ENCODE measurements around the gene MAP3K14. TPM values are rescaled to one million over a fixed set of nuclear protein-coding genes. Genes with fewer than 3 reads are reported as not detected.

Gene MAP3K14
- polyA plus RNA-seq, 1 of the 3 experiments (the other 2 are of a cell fraction): 11.9 TPM

GRCh38 chr17:45310380-45311324 is 6.2 kb downstream of the MAP3K14 start:
- peaks cover 48 to 49% of the 10 kb centered on the region in 2 experiments for H3K4me1 ChIP-seq (ENCODE audit: control insufficient read depth in 1 of 2, insufficient read depth in 2 of 2, low read depth in 1 of 2, low read length in 1 of 2)
- H3K27ac ChIP-seq (ENCODE audit: low read depth in 2 of 2, low read length in 1 of 2): peak overlapping the region; percentile 10 to 17; a peak in 2 of 4 replicates
- no peaks in the 10 kb centered on the region for H3K27me3 ChIP-seq (ENCODE audit: insufficient read depth)
- peaks cover 72% of the 10 kb centered on the region for H4K20me1 ChIP-seq (ENCODE audit: insufficient read depth)
- DNase-seq: no peak
- H3K36me3 ChIP-seq (replicated peaks in 1 of 2; ENCODE audit: control insufficient read depth in 1 of 2, insufficient read depth in 2 of 2, low read length in 1 of 2): peaks cover 10 to 15% of the 10 kb centered on the region in 2 experiments
- peak overlapping the region; percentile 92; the same call in 1 of the 2 replicates for H3K4me2 ChIP-seq
- CTCF ChIA-PET: interaction anchor here (0.9 to 5.8 kb wide), 21 partner anchors 8 to 175 kb away, joined by 3 to 41 read pairs (median 5); partner anchors contain the start of gene ACBD4
- peaks cover 96% of the 10 kb centered on the region for H3K79me2 ChIP-seq (ENCODE audit: insufficient read depth)
- 77% methylated on average over 3 of the region's 3 CpGs for WGBS (ENCODE audit: low lambda C conversion rate)
- no peak for TF ChIP-seq FOXM1 (IDR thresholded peaks at IDR 0.05; ENCODE audit: low read depth)
- no peak for TF ChIP-seq USF1 (IDR thresholded peaks at IDR 0.05; ENCODE audit: borderline replicate concordance, low read depth)
- TF ChIP-seq ELF1 (IDR thresholded peaks at IDR 0.05): no peak
- no peak for TF ChIP-seq JUND (IDR thresholded peaks at IDR 0.05)
- TF ChIP-seq RCOR1 (IDR thresholded peaks at IDR 0.05; ENCODE audit: low read length): no peak
- no peak for TF ChIP-seq NRF1 (IDR thresholded peaks at IDR 0.05; ENCODE audit: low read depth, low read length)
- no peak for TF ChIP-seq YY1 (IDR thresholded peaks at IDR 0.05; ENCODE audit: low read depth)
- TF ChIP-seq FOSL2 (IDR thresholded peaks at IDR 0.05; ENCODE audit: borderline replicate concordance, low read depth): no peak
- TF ChIP-seq CTCF (IDR thresholded peaks at IDR 0.05): no peak
- no peak for TF ChIP-seq REST (IDR thresholded peaks at IDR 0.05; ENCODE audit: low read depth, low read length)
- no peak for TF ChIP-seq PBX3 (IDR thresholded peaks at IDR 0.05)
- TF ChIP-seq MAX (IDR thresholded peaks at IDR 0.05; ENCODE audit: low read depth): no peak
- no peak for TF ChIP-seq POLR2AphosphoS5 (IDR thresholded peaks at IDR 0.05; ENCODE audit: low read depth, low read length)
- no peak for TF ChIP-seq MEF2A (IDR thresholded peaks at IDR 0.05; ENCODE audit: borderline replicate concordance, low read depth)
- TF ChIP-seq SMC3 (IDR thresholded peaks at IDR 0.05; ENCODE audit: low read depth, low read length): no peak
- no peak for TF ChIP-seq GABPA (IDR thresholded peaks at IDR 0.05; ENCODE audit: low read depth)
- no peak for TF ChIP-seq RAD21 (IDR thresholded peaks at IDR 0.05; ENCODE audit: low read length)
- TF ChIP-seq GATA2 (CRISPR knock-in tag; IDR thresholded peaks at IDR 0.05): no peak
- TF ChIP-seq MXI1 (IDR thresholded peaks at IDR 0.05; ENCODE audit: low read depth, low read length): no peak
- no peak overlapping the region for H3K4me3 ChIP-seq (ENCODE audit: low read depth in 2 of 2, low read length in 1 of 2)
- no peak overlapping the region for H3K9ac ChIP-seq
- H3F3A ChIP-seq (replicated peaks; ENCODE audit: insufficient read depth): peaks cover 29% of the 10 kb centered on the region
- no peak overlapping the region for H2AFZ ChIP-seq (ENCODE audit: low read depth)
- no peaks in the 10 kb centered on the region for H3K9me3 ChIP-seq
- no peaks in the 10 kb centered on the region for H3K9me2 ChIP-seq
- POLR2A ChIA-PET: interaction anchor here (0.5 to 1.2 kb wide), 4 partner anchors 22 to 932 kb away, joined by 3 read pairs; no protein-coding TSS in a partner anchor

Data from SK-N-SH (cell line).